H9 (cell line): Measurements from ENCODE around the gene PRKD2. TPM values are rescaled to one million over a fixed set of nuclear protein-coding genes. Genes with fewer than 3 reads are reported as not detected.

Experiments
- DNase-seq: peaks from one replicate; pipeline ENCODE4 v3.0.0-alpha.2; 2017
- H2AFZ ChIP-seq: one replicate; pipeline ENCODE4 v1.6.1; 2013; ENCODE audit warnings: mild to moderate bottlenecking, low read length, control low read depth, moderate library complexity
- H2AK5ac ChIP-seq: 2 replicates; pipeline ENCODE4 v1.6.1; 2013; ENCODE audit warnings: low read length, control low read depth, mixed read lengths; ENCODE audit not compliant: insufficient read length
- H2BK120ac ChIP-seq: one replicate; pipeline ENCODE4 v1.6.1; 2013; ENCODE audit warnings: low read depth, mild to moderate bottlenecking, low read length, control low read depth, inconsistent platforms; ENCODE audit not compliant: poor library complexity, severe bottlenecking
- H2BK12ac ChIP-seq: 2 replicates; pipeline ENCODE4 v1.6.1; 2013; ENCODE audit warnings: low read length, control low read depth, mixed read lengths, low read depth; ENCODE audit not compliant: insufficient read length
- H2BK15ac ChIP-seq: 2 replicates; pipeline ENCODE4 v1.6.1; 2013; ENCODE audit warnings: low read depth, low read length, control low read depth
- H2BK20ac ChIP-seq: one replicate; pipeline ENCODE4 v1.6.1; 2013; ENCODE audit warnings: low read depth, mild to moderate bottlenecking, low read length, control low read depth, inconsistent platforms; ENCODE audit not compliant: poor library complexity, severe bottlenecking
- H2BK5ac ChIP-seq: 2 replicates; pipeline ENCODE4 v1.6.1; 2013; ENCODE audit warnings: low read length, control low read depth, mixed read lengths; ENCODE audit not compliant: insufficient read length
- H3K14ac ChIP-seq: 2 replicates; pipeline ENCODE4 v1.6.1; 2013; ENCODE audit warnings: low read length, control low read depth; ENCODE audit not compliant: insufficient read depth
- H3K18ac ChIP-seq: 2 replicates; pipeline ENCODE4 v1.6.1; 2013; ENCODE audit warnings: low read depth, mild to moderate bottlenecking, mixed read lengths, low read length, control low read depth; ENCODE audit not compliant: insufficient read length
- H3K23ac ChIP-seq: 2 replicates; pipeline ENCODE4 v1.6.1; 2013; ENCODE audit warnings: low read length, control low read depth, mixed read lengths, low read depth; ENCODE audit not compliant: insufficient read length
- H3K23me2 ChIP-seq: 2 replicates; pipeline ENCODE4 v1.6.1; 2013; ENCODE audit warnings: low read depth, mild to moderate bottlenecking, mixed read lengths, low read length, control low read depth; ENCODE audit not compliant: insufficient read length, poor library complexity, severe bottlenecking
- H3K27ac ChIP-seq: 2 replicates; pipeline ENCODE4 v1.5.1; 2013; ENCODE audit warnings: low read length, control low read depth, mixed read lengths, low read depth; ENCODE audit not compliant: insufficient read length
- H3K27me3 ChIP-seq: 2 replicates; pipeline ENCODE4 v1.6.1; 2013; ENCODE audit warnings: low read length, control low read depth, inconsistent platforms; ENCODE audit not compliant: insufficient read depth
- H3K4ac ChIP-seq: 2 replicates; pipeline ENCODE4 v1.6.1; 2013; ENCODE audit warnings: low read depth, mild to moderate bottlenecking, control low read depth, inconsistent platforms, low read length, moderate library complexity
- H3K4me1 ChIP-seq: 2 replicates; pipeline ENCODE4 v1.6.1; 2013; ENCODE audit warnings: low read length, control low read depth, inconsistent platforms; ENCODE audit not compliant: insufficient read depth
- H3K4me2 ChIP-seq: 2 replicates; pipeline ENCODE4 v1.6.1; 2013; ENCODE audit warnings: low read length, control low read depth, mixed read lengths; ENCODE audit not compliant: insufficient read length, insufficient read depth
- H3K56ac ChIP-seq: 2 replicates; pipeline ENCODE4 v1.6.1; 2013; ENCODE audit warnings: low read depth, mild to moderate bottlenecking, mixed read lengths, low read length, control low read depth; ENCODE audit not compliant: insufficient read length
- H3K79me1 ChIP-seq: 2 replicates; pipeline ENCODE4 v1.6.1; 2013; ENCODE audit warnings: low read depth, mild to moderate bottlenecking, moderate library complexity, low read length, control low read depth, inconsistent platforms; ENCODE audit not compliant: insufficient read depth, poor library complexity, severe bottlenecking
- H3K79me2 ChIP-seq: 2 replicates; pipeline ENCODE4 v1.6.1; 2013; ENCODE audit warnings: low read length, control low read depth, inconsistent platforms; ENCODE audit not compliant: insufficient read depth
- H3K9ac ChIP-seq: 2 replicates; pipeline ENCODE4 v1.6.1; 2013; ENCODE audit warnings: low read length, control low read depth, mixed read lengths; ENCODE audit not compliant: insufficient read length; ENCODE audit errors: extremely low read depth
- H3K9me3 ChIP-seq: one replicate; pipeline ENCODE4 v1.6.1; 2013; ENCODE audit warnings: low read depth, low read length, inconsistent platforms; ENCODE audit not compliant: control insufficient read depth
- H3T11ph ChIP-seq: one replicate; pipeline ENCODE4 v1.6.1; 2013; ENCODE audit warnings: mild to moderate bottlenecking, low read length, control low read depth, inconsistent platforms
- H4K20me1 ChIP-seq: one replicate; pipeline ENCODE4 v1.6.1; 2013; ENCODE audit not compliant: control insufficient read depth, insufficient read length, insufficient read depth
- H4K5ac ChIP-seq: 2 replicates; pipeline ENCODE4 v1.6.1; 2013; ENCODE audit warnings: low read depth, mild to moderate bottlenecking, mixed read lengths, low read length, control low read depth; ENCODE audit not compliant: insufficient read length
- H4K8ac ChIP-seq: replicated peaks from 2 replicates; pipeline ENCODE4 v1.6.1; 2013; ENCODE audit warnings: low read length, control low read depth, mixed read lengths, low read depth; ENCODE audit not compliant: insufficient read length
- H4K91ac ChIP-seq: 2 replicates; pipeline ENCODE4 v1.6.1; 2013; ENCODE audit warnings: low read depth, mild to moderate bottlenecking, moderate library complexity, mixed read lengths, low read length, control low read depth; ENCODE audit not compliant: insufficient read length
- H3K27ac Mint-ChIP-seq, 3 experiments: 2 replicates in 2 of 3; 3 replicates in 1 of 3; pipeline ENCODE4 v1.8.0; 2020 to 2021; ENCODE audit warnings: mixed read lengths in 3 of 3, mild to moderate bottlenecking in 1 of 3, moderate library complexity in 1 of 3
- H3K27me3 Mint-ChIP-seq: 2 replicates; pipeline ENCODE4 v1.8.0; 2021; ENCODE audit warnings: low read depth, mild to moderate bottlenecking, moderate library complexity, mixed read lengths
- H3K36me3 Mint-ChIP-seq, 3 experiments: 2 replicates in 2 of 3; 3 replicates in 1 of 3; pipeline ENCODE4 v1.8.0; 2020 to 2021; ENCODE audit warnings: low read depth in 3 of 3, mixed read lengths in 3 of 3; ENCODE audit not compliant: insufficient read depth in 1 of 3
- H3K4me1 Mint-ChIP-seq, 2 experiments: 2 replicates each; pipeline ENCODE4 v1.8.0; 2020; ENCODE audit warnings: mixed read lengths in 2 of 2
- H3K4me3 Mint-ChIP-seq, 2 experiments: 2 replicates in 1 of 2; 3 replicates in 1 of 2; pipeline ENCODE4 v1.8.0; 2020 to 2021; ENCODE audit warnings: mild to moderate bottlenecking in 2 of 2, mixed read lengths in 2 of 2, moderate library complexity in 1 of 2
- H3K9me3 Mint-ChIP-seq, 2 experiments: 2 replicates in 1 of 2; 3 replicates in 1 of 2; pipeline ENCODE4 v1.8.0; 2020; ENCODE audit warnings: mild to moderate bottlenecking in 2 of 2, mixed read lengths in 2 of 2, moderate library complexity in 1 of 2
- WGBS: extraction: QIAGEN DNeasy Blood & Tissue Kit; methylation state at CpG from one replicate; pipeline ENCODE4 v1.1.7; 2013; ENCODE audit warnings: missing lambda C conversion rate, low lambda C conversion rate, mixed read lengths; ENCODE audit not compliant: insufficient read length; ENCODE audit errors: extremely low coverage; 5-methylcytosine and 5-hydroxymethylcytosine counted together
- total RNA-seq: library from RNA; stranded (reverse); gene quantifications from 2 replicates; pipeline ENCODE4 v1.2.1, GENCODE V29; 2021
- TF ChIP-seq, protein P1 (sequence below): fragments of 200-600 bp; sonication (generic); conservative IDR thresholded peaks from 3 replicates; pipeline ENCODE4 v1.8.0; 2021; ENCODE audit warnings: antibody characterized with exemption, mild to moderate bottlenecking

Gene PRKD2
- total RNA-seq, 1 experiment from 2014 or later, result 60.7 TPM

DNA sequence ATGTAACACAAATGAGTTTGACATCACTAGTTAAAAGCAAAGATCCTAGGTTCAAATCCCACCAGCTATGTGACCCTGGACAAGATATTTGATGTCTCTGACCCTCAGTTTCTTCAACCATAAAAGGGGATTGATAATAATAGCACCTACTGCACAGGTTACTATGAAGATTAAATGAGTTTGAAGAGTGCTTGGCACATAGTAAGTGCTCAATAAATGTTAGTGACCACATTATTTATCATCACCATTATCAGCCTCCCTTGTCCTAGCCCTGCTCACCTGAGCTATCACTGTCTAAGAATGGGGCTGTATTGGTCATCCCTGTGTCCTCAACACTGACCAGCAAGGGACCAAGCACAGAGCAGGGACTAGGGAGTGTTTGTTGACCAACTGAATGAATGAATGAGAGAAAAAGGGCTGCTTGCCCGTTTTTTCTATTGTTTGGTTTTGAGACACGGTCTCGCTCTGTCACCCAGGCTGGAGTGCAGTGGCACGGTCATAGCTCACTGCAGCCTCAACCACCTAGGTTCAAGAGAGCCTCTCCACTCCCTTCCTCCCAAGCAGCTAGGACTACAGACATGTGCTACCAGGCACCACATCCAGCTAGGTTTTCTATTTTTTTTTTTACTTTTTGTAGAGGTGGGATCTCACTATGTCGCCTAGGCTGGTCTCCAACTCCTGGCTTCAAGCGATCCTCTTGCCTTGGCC is 29.3 kb downstream of the PRKD2 start:
- DNase-seq, result no peak

More for the DNA sequence above, 29.3 kb downstream of the PRKD2 start:
- Histone ChIP-seq H2BK20ac (no peak overlapping the region), H3K4ac (no peak overlapping the region), H3K79me1 (no peaks in the 10 kb centered on the region), H3K27ac (no peak overlapping the region), H3K23me2 (no peaks in the 10 kb centered on the region), H3K9ac (no peak overlapping the region), H3K79me2 (no peaks in the 10 kb centered on the region), H3K23ac (no peak overlapping the region), H3K4me2 (no peak overlapping the region), H2BK12ac (no peak overlapping the region), H2BK120ac (no peak overlapping the region), H3K18ac (no peak overlapping the region), H3K14ac (no peak overlapping the region), H4K8ac (no peak overlapping the region), H2BK5ac (no peak overlapping the region), H2AK5ac (no peak overlapping the region), H4K5ac (no peak overlapping the region), H4K91ac (no peak overlapping the region), H2AFZ (no peak overlapping the region), H3K27me3 (no peaks in the 10 kb centered on the region), H3T11ph (no peak overlapping the region), H3K9me3 (no peaks in the 10 kb centered on the region), H3K56ac (no peak overlapping the region), H4K20me1 (no peaks in the 10 kb centered on the region), H2BK15ac (no peak overlapping the region), H3K4me1 (no peaks in the 10 kb centered on the region)
- Mint-ChIP-seq H3K9me3 (no peaks in the 10 kb centered on the region; a peak in 1 of 5 replicates), H3K36me3 (peaks cover 48 to 90% (median 75%) of the 10 kb centered on the region in 3 experiments), H3K27ac (no peak overlapping the region), H3K4me1 (no peaks in the 10 kb centered on the region), H3K4me3 (no peak overlapping the region), H3K27me3 (no peaks in the 10 kb centered on the region)
- TF ChIP-seq, protein P1, sequence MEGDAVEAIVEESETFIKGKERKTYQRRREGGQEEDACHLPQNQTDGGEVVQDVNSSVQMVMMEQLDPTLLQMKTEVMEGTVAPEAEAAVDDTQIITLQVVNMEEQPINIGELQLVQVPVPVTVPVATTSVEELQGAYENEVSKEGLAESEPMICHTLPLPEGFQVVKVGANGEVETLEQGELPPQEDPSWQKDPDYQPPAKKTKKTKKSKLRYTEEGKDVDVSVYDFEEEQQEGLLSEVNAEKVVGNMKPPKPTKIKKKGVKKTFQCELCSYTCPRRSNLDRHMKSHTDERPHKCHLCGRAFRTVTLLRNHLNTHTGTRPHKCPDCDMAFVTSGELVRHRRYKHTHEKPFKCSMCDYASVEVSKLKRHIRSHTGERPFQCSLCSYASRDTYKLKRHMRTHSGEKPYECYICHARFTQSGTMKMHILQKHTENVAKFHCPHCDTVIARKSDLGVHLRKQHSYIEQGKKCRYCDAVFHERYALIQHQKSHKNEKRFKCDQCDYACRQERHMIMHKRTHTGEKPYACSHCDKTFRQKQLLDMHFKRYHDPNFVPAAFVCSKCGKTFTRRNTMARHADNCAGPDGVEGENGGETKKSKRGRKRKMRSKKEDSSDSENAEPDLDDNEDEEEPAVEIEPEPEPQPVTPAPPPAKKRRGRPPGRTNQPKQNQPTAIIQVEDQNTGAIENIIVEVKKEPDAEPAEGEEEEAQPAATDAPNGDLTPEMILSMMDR, result no peak
- whole genome bisulfite sequencing, result no CpG with 5 or more reads among the region's 6 CpGs
